Activated T-cell treated with anti-CD3 and anti-CD28 coated beads, Interleukin-2, amount 50 U/mL, for 48 hours (primary cell): ENCODE data around the gene GABBR2.
"Not testable (repeated sequence)": the region's sequence is repeated elsewhere in the genome, so short reads cannot be mapped to it uniquely, and the experiment has no call there.

ENCODE experiments used
- DNase-seq, 2 experiments: peaks; one replicate each; pipeline ENCODE4 v3.0.0-alpha.2; 2020

Gene GABBR2

DNA sequence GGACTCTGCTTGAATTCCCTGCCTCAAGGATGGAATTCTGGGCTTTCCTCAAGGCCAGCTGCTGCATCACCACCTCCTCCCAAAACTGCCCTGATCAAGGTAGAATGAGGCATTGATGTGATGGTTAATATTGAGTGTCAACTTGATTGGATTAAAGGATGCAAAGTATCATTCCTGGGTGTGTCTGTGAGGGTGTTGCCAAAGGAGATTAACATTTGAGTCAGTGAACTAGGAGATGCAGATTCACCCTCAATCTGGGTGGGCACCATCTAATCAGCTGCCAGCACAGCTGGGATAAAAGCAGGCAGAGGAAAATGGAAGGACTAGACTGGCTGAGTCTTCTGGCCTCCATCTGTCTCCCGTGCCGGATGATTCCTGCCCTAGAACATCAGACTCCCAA lies 23.9 kb downstream of the GABBR2 start:
- DNase-seq = not testable (repeated sequence)

DNA sequence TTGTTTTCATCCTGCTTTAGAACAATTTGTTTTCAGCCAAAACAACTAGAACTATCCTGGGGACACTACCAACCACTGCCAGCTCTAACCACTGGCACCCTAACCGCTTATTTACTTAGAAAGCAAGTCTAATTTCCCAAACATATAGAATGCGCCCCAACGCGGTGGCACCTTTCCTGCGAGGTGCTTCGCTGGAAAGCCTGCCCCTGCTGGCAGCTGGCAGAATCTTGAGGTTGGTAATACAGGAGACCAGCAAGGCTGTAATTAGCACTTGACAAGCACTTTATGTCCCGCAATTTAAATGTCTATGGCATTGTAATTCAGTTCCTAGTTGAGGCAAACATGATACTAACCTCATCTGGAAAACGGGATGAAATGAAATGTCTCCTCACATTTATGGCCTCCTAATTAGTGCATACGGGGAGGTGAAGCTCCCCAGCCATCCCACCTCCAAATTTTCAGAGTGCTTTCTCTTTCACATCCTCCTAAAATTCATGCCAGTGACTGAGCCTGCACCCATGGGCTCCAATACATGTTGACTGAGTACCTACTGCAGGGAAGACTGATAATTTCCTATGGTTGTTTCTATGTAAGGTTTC lies 30.4 kb downstream of the GABBR2 start:
- peak; percentile 25 to 30 for DNase-seq

- DNase-seq = no peak
Measured at GRCh38 chr9:98673681-98674080, 35.1 kb downstream of the GABBR2 start.

- no peak for DNase-seq
Measured at GRCh38 chr9:98667005-98667640, 41.6 kb downstream of the GABBR2 start.

DNA sequence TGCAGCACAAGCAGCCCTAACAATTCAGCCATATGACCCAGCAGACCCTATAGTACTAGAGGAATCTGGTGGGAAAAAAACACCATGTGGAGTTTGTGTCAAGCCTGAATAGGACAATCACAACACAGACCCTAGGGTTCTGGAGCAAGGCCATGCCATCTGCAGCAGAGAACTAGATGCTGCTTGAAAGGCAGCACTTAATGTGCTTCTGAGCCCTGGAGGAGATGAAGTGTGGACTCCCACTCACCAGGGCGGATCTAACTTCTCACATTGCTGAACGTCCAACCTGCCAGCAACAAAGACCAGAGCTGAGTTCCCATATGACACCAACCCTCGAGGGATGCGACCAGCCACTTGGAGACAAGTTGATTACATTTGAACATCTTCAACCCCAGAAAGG lies 43.2 kb downstream of the GABBR2 start:
- no peak for DNase-seq

DNA sequence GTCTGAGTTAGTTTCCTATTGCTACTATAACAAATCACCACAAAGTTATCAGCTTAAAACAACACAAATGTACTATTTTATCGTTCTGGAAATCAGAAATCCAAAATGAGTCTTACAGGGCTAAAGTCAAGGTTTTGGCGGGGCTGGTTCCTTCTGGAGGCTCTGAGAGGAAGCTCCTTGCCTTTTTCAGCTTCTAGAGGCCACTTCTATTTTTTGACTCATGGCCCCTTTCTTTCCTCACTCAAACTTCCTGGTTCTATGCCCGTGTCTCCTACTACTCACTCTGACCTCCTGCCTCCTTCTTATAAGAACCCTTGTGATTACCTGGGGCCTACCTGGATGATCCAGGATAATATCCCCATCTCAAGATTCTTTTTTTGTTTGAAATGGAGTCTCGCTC lies 48.2 kb downstream of the GABBR2 start:
- no peak for DNase-seq

- no peak for DNase-seq
Measured at GRCh38 chr9:98658951-98659351, 49.8 kb downstream of the GABBR2 start.

GRCh38 chr9:98657897-98658296 lies 50.8 kb downstream of the GABBR2 start:
- DNase-seq = no peak

DNA sequence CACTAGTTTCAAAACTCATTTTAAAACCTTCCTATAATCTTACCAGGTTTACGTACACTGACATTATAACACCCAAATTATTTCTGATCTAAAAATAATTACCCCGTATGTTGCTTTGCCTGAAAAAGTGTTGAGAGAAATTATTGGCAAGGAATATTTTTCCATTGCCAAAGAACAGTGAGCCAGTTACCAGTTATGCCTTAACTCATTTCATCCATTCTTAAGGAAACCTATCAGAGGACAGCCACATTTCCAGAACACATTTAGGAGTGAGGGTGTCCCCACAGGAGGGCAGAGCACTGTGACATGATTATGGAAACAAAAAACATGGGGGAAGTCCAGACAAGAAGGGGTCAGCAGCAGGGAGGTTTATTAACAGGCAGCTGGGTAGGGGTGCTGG lies 52.2 kb downstream of the GABBR2 start:
- DNase-seq = no peak

GRCh38 chr9:98655428-98655827 lies 53.3 kb downstream of the GABBR2 start:
- DNase-seq = not testable (repeated sequence)

GRCh38 chr9:98654247-98654646 lies 54.5 kb downstream of the GABBR2 start:
- DNase-seq = no peak

- no peak for DNase-seq
Measured at GRCh38 chr9:98652741-98653140, 56.0 kb downstream of the GABBR2 start.

- DNase-seq = no peak
Measured at GRCh38 chr9:98652302-98652701, 56.4 kb downstream of the GABBR2 start.

- no peak for DNase-seq
Measured at GRCh38 chr9:98647236-98647635, 61.5 kb downstream of the GABBR2 start.

- no peak for DNase-seq
Measured at GRCh38 chr9:98644011-98644410, 64.7 kb downstream of the GABBR2 start.

- DNase-seq = no peak
Measured at GRCh38 chr9:98642661-98643312, 65.9 kb downstream of the GABBR2 start.

DNA sequence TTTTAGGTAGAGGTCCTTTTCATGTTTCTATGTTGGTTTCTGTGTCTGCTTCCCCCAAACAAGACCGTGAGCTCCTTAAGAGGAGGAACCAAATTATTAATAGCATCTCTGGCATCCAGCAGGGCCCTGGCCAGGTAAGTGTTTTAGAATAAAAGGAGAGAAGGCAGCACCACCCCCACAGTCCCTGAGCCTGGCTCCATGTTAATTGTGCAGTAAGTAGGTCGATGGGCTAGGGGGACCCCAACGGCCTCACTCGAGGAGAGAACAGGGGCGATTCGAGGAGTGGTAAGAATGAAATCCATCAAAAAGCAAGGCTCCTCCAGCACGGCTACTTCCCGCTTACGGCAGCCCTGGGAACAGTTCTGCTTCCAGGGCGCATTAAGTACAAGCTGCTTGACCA lies 67.0 kb downstream of the GABBR2 start:
- no peak for DNase-seq

DNA sequence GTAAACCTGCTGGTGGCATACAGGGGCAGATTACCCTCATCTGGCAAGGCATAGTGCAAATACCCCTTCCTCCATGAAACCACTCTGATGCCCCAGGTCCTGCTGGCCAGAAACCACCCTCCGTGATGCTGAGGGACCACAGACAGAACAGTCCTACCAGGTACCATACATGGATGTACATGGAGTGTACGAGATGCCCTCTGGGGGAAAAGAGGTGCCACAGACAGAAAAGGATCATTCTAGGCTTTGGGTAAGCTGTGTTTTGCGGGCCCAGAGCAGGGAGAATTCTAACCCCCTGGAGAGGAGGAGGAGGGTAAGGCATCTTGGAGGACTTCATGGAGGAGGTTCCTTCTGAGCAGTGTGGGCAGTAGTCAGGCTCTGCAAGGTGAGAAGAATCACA lies 68.3 kb downstream of the GABBR2 start:
- no peak for DNase-seq

DNA sequence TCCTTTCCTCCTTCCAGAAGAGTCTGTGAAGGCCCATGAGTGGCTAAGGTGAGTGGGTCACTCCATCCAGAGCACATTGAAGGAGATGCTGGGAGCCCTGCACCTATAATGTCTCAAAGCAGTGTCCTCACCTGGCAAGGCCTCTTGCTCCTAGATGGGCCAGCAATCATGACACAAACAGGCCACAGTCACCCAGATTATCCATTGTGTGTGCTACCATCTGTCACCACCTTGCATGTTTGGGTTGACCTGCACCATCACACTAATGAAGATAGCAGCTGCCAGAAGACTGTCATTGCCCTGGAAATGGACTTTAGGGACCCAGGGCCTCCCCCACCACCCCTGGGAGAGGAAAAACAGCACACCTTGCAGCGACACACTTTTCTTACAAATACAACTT lies 69.6 kb downstream of the GABBR2 start:
- DNase-seq = no peak

GRCh38 chr9:98637381-98637780 lies 71.4 kb downstream of the GABBR2 start:
- DNase-seq = no peak

DNA sequence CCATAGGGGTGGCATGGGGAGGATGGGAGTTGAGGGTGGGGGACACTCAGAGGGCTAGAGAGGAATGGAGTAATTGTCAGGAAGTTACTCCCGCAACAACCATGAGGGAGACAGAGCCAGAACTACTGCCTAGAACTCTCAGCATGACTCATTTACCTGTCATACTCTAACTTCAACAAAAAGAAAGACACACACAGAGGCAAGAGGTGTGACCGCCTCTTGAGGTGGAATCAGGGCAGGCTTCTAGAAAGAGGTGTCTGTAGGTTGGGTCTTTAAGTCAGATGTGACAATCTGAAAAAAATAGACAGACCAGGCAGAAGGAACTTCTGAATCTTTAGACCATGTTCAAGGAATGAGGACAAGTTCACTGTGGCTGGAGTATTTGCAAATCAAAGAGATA lies 73.4 kb downstream of the GABBR2 start:
- DNase-seq = no peak

DNA sequence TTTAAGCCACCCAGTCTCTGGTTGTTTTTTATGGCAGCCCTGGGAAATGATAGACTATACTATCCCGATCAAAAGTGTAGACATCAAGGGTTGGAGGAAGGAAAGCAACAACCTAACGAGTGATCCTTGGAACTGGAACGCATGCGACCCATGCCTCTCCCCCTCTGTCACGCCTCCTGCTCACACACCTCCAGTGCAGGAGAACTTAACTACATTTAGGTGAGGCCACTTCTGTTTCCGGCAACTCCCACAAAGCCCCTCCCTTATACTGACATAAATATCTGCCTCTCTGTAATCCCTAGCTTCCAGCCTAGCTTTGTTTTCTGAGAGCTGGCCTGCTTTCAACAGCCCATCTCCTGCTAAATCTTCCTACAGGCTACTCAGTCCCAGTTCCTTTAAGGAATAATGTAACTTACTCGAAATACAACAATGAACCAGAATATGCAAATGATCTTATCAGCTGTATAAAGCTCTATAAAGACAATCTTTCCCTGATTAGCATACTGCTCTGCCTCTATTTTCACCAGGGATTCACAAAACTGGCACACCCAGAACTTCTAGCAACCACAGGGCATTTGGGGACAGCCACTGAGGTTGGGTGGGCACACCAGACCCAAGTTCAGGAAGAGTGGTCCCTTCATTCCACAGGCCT lies 73.9 kb downstream of the GABBR2 start:
- no peak for DNase-seq

DNA sequence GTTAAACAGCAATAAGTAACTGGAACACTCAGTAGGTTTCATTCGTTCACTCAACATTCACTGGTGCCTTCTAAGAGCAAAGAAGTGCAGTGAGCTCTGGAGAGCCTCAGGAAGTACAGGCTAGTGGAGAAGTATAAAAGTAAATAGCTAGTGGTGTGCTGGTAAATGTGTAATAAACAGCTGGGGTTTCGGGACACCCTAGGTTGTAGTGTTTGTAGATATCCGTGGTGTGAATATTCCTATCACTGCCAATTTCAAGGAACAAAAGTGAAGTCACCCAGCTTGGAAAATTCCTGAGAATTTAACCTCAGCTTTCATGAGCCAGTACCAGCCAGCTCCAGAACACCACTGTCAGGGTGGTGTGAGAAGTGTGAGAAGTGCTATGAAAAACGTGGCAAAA lies 75.9 kb downstream of the GABBR2 start:
- DNase-seq = no peak

DNA sequence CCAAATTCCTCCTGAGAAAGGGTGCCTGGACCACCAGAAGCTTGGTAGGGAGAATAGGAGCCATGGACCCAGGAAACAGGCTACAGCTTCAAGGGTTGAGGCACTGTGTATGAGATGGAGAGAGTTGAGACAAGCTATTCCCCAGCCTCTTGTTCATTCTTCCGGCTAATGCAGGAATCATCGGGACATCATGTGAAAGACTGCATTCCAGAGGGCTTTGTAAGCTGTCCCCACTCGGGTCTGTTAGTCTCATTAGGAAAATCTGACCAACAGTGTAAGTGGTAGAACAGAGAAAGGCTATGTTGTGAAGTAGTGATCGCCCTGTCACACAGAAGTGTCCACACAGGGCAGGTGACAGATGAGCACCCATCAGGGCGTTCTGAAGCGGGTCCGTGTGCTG lies 81.4 kb downstream of the GABBR2 start:
- no peak for DNase-seq
